ENCODE measurements around the gene PSTPIP1. TPM values are rescaled to one million over a fixed set of nuclear protein-coding genes. Genes with fewer than 3 reads are reported as not detected.

PSTPIP1 gene
- total and polyA plus RNA-seq, 10 of the 15 experiments (the other 5 are each of a cell fraction or from before 2014, with no cell fraction given): 0.50 to 29.3 (median 14.5) TPM

- TF ChIP-seq, protein P1, sequence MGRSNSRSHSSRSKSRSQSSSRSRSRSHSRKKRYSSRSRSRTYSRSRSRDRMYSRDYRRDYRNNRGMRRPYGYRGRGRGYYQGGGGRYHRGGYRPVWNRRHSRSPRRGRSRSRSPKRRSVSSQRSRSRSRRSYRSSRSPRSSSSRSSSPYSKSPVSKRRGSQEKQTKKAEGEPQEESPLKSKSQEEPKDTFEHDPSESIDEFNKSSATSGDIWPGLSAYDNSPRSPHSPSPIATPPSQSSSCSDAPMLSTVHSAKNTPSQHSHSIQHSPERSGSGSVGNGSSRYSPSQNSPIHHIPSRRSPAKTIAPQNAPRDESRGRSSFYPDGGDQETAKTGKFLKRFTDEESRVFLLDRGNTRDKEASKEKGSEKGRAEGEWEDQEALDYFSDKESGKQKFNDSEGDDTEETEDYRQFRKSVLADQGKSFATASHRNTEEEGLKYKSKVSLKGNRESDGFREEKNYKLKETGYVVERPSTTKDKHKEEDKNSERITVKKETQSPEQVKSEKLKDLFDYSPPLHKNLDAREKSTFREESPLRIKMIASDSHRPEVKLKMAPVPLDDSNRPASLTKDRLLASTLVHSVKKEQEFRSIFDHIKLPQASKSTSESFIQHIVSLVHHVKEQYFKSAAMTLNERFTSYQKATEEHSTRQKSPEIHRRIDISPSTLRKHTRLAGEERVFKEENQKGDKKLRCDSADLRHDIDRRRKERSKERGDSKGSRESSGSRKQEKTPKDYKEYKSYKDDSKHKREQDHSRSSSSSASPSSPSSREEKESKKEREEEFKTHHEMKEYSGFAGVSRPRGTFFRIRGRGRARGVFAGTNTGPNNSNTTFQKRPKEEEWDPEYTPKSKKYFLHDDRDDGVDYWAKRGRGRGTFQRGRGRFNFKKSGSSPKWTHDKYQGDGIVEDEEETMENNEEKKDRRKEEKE (IDR thresholded peaks at IDR 0.05): no peak
- TF ChIP-seq RAD51 (IDR thresholded peaks at IDR 0.05) (no peak), NFIC (IDR thresholded peaks at IDR 0.05; ENCODE audit: low read depth, low read length) (no peak), SPI1 (IDR thresholded peaks at IDR 0.05; ENCODE audit: borderline replicate concordance, insufficient read depth, low read depth, low read length) (peak; percentile 64), HCFC1 (IDR thresholded peaks at IDR 0.05; ENCODE audit: low read length) (no peak), EP300 (IDR thresholded peaks at IDR 0.05; ENCODE audit: borderline replicate concordance in 1 of 2, control insufficient read depth in 1 of 2, low read depth in 2 of 2, low read length in 2 of 2) (no peak), STAT3 (IDR thresholded peaks at IDR 0.05; ENCODE audit: low read depth, low read length) (no peak), ZNF217 (IDR thresholded peaks at IDR 0.05) (no peak), DPF2 (IDR thresholded peaks at IDR 0.05) (peak; percentile 56; the same call in 1 of the 2 replicates), BHLHE40 (IDR thresholded peaks at IDR 0.05; ENCODE audit: borderline replicate concordance in 1 of 2, low read depth in 2 of 2, low read length in 1 of 2) (peak in 1 of 2 experiments; percentile 33; a peak in 1 of 4 replicates), NR2F1 (conservative IDR thresholded peaks at IDR 0.05) (0 out of 2 replicates have a peak, but pooled peaks have one; percentile 8), CEBPZ (IDR thresholded peaks at IDR 0.05; ENCODE audit: low read depth, low read length) (no peak), ZNF622 (IDR thresholded peaks at IDR 0.05) (no peak), STAT1 (conservative IDR thresholded peaks at IDR 0.05) (no peak), ZBTB4 (CRISPR knock-in tag; IDR thresholded peaks at IDR 0.05) (no peak), SUZ12 (IDR thresholded peaks at IDR 0.05; ENCODE audit: unreplicated experiment) (no peak)
- TF ChIP-seq, protein P2, sequence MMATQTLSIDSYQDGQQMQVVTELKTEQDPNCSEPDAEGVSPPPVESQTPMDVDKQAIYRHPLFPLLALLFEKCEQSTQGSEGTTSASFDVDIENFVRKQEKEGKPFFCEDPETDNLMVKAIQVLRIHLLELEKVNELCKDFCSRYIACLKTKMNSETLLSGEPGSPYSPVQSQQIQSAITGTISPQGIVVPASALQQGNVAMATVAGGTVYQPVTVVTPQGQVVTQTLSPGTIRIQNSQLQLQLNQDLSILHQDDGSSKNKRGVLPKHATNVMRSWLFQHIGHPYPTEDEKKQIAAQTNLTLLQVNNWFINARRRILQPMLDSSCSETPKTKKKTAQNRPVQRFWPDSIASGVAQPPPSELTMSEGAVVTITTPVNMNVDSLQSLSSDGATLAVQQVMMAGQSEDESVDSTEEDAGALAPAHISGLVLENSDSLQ (IDR thresholded peaks at IDR 0.05): no peak
- TF ChIP-seq, protein P3, sequence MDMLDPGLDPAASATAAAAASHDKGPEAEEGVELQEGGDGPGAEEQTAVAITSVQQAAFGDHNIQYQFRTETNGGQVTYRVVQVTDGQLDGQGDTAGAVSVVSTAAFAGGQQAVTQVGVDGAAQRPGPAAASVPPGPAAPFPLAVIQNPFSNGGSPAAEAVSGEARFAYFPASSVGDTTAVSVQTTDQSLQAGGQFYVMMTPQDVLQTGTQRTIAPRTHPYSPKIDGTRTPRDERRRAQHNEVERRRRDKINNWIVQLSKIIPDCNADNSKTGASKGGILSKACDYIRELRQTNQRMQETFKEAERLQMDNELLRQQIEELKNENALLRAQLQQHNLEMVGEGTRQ (IDR thresholded peaks at IDR 0.05; ENCODE audit: borderline replicate concordance, low read depth, low read length): no peak
Measured at GRCh38 chr15:77067691-77068367, 72.9 kb downstream of the PSTPIP1 start (continued).
